Erythroblast (primary cell): ENCODE results near the gene DBN1.

Experiments
- DNase-seq, 2 experiments: peaks; one replicate each; lab custom pipeline; 2025; lab: John Stamatoyannopoulos, UW
- GATA1 ChIP-seq: IDR thresholded peaks from 2 replicates; pipeline ENCODE4 v1.6.1; 2011; ENCODE audit warnings: low read depth, mild to moderate bottlenecking, control low read depth, low read length, moderate library complexity
- POLR2A ChIP-seq: IDR thresholded peaks from 2 replicates; pipeline ENCODE4 v1.6.1; 2011; ENCODE audit warnings: mild to moderate bottlenecking, low read length

Gene DBN1

DNA sequence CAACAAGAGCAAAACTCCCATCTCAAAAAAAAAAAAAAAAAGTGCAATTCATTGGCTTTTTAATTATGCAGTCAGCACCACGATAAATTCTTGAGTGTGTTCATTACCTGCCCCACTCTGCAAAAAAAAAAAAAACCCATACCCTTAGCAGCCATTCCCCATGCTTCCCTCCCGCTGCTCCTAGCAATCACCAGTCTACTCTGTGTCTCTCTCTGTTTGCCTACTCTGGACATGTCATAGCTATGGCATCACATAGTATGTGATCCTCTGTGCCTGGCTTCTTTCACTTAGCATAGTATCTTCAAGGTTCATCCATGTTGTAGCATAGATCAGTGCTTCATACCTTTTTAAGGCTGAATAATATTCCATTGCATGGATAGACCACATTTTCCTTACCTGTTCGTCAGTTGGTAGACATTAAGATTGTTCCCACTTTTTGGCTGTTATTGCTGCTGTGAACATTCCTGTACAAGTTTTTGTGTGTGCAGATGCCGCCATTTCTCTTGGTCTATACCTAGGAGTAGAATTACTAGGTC, 33.8 kb downstream of the DBN1 start:
- no peak for DNase-seq

GRCh38 chr5:177438468-177438867, 35.0 kb downstream of the DBN1 start:
- TF ChIP-seq GATA1 (no peak), POLR2A (no peak)
- DNase-seq: no peak

More for the DNA sequence above, 33.8 kb downstream of the DBN1 start:
- TF ChIP-seq POLR2A (no peak), GATA1 (no peak)

DNA sequence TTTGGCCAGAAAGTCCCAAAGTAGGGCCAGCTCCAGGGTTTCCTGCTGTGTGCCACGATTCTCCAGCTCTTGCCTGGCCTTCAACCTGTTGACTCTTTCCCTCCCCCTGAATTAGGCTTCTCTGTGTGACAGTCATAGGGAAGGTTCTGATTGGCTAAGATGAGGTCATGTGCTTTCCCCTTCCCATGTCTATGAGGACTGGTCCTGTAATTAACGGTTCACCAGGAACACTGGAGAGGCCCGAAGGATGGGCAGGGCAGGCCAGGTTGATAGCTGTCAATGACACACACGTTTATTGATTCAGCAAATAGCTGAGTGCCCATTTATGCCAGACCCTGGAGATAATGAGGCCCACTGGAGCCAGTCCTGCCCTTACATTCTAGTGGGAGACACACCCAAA, 35.8 kb downstream of the DBN1 start:
- no peak for TF ChIP-seq GATA1
- no peak for TF ChIP-seq POLR2A

GRCh38 chr5:177435847-177436536, 37.4 kb downstream of the DBN1 start:
- TF ChIP-seq GATA1: no peak
- no peak for TF ChIP-seq POLR2A
- no peak for DNase-seq

More for the DNA sequence above, 35.8 kb downstream of the DBN1 start:
- no peak for DNase-seq

- TF ChIP-seq POLR2A: no peak
- TF ChIP-seq GATA1: no peak
- no peak for DNase-seq
Measured at GRCh38 chr5:177434942-177435738, 38.3 kb downstream of the DBN1 start.

GRCh38 chr5:177434437-177434836, 39.0 kb downstream of the DBN1 start:
- DNase-seq: no peak

DNA sequence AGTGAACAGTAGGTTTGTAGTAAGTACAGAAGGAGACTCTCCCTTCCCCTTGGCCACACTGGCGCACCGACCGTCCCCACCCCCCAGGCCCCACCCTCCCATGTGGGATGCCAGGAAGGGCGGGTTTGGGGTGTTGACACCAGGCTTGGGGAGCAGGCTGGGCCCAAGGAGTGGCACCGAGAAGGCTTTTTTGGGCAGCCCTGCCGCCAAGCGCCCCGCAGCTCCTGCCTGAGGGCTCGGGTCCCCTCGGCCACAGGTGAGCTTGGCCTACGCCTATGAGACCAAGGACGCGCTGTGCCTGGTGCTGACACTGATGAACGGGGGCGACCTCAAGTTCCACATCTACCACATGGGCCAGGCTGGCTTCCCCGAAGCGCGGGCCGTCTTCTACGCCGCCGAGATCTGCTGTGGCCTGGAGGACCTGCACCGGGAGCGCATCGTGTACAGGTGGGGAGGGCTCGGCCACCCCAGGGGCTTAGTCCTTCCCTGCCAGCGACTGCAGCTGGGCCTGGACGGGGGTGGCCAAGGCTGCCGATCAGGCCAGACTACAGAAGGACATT, 39.7 kb downstream of the DBN1 start:
- DNase-seq: no peak
- TF ChIP-seq POLR2A (no peak), GATA1 (no peak)

More at GRCh38 chr5:177434437-177434836, 39.0 kb downstream of the DBN1 start:
- TF ChIP-seq POLR2A (no peak), GATA1 (no peak)

DNA sequence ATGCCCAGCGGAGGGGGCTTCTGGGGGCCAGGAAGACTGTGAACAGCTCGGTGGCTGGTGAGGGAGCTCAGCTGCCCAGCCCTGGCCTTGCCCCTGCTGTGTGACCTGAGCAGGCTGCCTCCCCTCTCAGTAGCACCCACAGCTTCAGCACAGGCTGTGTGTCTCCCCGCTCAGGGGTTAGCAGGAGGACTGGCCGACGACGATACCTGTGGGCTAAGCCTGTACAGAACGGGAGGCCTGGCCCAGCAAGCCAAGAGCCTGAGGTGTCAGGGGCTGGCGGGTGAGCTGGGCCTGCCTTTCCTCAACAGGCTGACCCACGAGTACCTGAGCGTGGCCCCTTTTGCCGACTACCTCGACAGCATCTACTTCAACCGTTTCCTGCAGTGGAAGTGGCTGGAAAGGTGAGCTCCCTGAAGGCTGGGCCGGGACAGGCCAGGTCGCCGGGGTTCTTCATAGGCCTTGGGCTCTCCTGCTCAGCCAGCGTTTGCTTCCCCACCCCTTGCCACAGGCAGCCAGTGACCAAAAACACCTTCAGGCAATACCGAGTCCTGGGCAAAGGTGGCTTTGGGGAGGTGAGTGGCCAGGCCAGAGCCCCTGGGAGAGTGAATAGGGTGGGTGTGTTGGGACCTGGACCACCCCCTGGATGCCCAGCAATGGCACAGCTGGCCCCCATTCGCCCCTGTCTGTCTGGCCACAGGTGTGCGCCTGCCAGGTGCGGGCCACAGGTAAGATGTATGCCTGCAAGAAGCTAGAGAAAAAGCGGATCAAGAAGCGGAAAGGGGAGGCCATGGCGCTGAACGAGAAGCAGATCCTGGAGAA, 40.4 kb downstream of the DBN1 start:
- DNase-seq: no peak
- TF ChIP-seq POLR2A (no peak), GATA1 (no peak)

- DNase-seq: no peak
Measured at GRCh38 chr5:177432143-177432838, 41.1 kb downstream of the DBN1 start.

DNA sequence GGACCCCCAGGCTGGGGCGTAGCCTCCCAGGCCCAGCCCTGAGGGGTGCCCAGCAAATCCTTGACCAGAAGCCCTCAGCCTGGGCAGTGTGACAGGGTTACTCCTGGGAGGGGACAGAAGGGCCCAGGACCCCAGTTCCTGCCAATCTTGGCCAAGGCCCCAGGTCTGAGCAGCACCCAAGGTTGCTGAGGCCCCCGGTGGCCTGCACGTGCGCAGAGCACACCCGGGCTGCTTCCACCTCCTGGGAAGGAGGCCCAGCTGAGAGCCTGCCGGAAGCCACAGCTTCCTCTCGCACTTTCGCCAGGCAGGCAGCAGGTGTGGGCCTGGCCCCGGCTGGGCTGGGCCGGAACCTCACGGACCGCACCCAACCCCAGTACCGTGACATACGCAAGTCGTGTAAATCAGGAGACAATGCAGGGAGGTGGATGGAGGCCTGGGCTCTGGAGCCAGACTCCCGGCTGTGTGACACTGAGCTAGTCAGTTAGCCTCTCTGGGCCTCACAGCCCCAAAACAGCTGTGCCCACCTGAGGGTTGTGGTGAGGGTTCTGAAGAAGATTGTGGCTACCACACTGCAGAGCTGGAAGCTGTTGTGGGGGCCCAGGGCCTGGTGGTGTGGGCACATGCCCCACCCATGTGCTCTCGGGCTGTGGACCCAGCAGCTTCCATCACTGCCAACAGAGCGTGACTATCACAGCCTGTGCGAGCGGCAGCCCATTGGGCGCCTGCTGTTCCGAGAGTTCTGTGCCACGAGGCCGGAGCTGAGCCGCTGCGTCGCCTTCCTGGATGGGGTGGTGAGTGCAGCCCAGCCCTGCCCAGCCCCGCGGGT, 41.9 kb downstream of the DBN1 start:
- no peak for DNase-seq
- TF ChIP-seq POLR2A: no peak
- TF ChIP-seq GATA1: no peak

More at GRCh38 chr5:177432143-177432838, 41.1 kb downstream of the DBN1 start:
- TF ChIP-seq POLR2A: no peak
- no peak for TF ChIP-seq GATA1

DNA sequence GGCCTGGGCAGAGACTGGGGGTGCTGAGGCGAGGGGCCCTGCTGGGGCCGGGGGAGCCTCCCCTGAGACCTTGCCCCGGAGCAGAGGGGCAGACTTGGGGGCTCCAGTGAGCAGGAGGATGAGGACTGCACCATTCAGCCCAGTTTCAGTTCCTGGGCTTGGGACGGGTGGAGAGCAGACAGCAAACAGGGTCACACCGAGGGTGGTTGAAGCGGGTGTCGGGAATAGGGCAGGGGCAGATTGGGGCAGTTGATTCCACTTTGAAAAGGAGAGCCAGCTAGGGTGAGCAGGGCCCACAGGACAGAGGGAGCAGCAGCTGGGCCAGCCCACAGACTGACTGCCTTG, 42.5 kb downstream of the DBN1 start:
- TF ChIP-seq POLR2A (no peak), GATA1 (no peak)
- DNase-seq: no peak

DNA sequence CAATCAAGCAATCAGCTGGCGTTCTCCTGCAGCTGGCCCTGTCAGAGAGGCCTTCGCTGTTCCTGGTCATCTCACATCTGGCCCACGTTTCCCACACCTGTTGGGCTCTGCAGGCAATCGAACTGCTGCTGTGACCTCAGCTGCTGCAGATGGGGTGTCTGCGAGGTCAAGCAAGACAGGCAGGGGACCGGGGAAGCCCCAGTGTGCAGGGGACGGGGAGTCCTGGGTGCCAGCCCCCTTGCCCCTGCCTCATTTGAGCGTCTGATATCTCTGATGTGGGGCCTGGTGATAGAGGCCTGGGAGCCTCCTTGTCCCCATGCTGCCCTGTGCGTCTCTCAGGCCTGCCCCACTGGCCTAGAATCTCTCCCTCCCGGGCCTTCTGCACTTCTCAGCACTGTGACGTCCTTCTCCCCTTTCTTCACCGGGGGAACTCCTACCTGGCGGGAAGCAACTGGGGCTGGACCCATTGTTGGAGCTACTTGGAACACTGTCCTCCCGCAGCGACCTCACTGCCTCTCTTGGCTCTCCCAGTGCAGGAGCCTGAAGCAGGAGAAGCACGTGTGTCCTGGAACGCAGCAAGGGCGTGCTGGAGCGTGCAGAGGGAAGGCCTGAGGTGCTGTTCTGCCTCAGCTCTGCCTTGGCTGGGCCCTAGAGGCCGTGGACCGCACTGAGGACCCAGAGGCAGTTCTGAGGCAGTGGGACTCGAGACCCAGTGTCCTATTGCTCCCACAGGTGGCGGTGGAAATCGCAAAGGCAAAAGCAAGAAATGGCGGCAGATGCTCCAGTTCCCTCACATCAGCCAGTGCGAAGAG, 43.1 kb downstream of the DBN1 start:
- no peak for TF ChIP-seq GATA1
- no peak for TF ChIP-seq POLR2A
- no peak for DNase-seq
